Measurements from ENCODE around the gene L3MBTL4. TPM values are rescaled to one million over a fixed set of nuclear protein-coding genes. Genes with fewer than 3 reads are reported as not detected.

L3MBTL4 gene
- total RNA-seq, 1 experiment from 2014 or later: 0.87 TPM

GRCh38 chr18:5918205-5918858, 496.4 kb downstream of the L3MBTL4 start:
- H3K4me1 ChIP-seq (ENCODE audit: control insufficient read depth, insufficient read depth, low read length): no peaks in the 10 kb centered on the region
- H3K4me3 ChIP-seq (ENCODE audit: low read depth in 2 of 2, low read length in 2 of 2): no peak overlapping the region
- no TSS peak for BruUV-seq (replicated peaks)
- ChIA-PET CTCF (no interaction called here), POLR2A (no interaction called here)
- intact Hi-C loops (cut with micrococcal nuclease; ENCODE audit: unreplicated experiment) (no loop called here), in situ Hi-C loops (cut with HindIII; ENCODE audit: low pct_unique_long_range_greater_than_20kb, low sequenced_read_pairs) (no loop called here)
- H3K36me3 ChIP-seq (ENCODE audit: control insufficient read depth, insufficient read depth, low read length): no peaks in the 10 kb centered on the region
- TF ChIP-seq TCF7L2 (IDR thresholded peaks at IDR 0.05; ENCODE audit: low read depth, low read length) (no peak), SIN3A (IDR thresholded peaks at IDR 0.05; ENCODE audit: borderline replicate concordance, insufficient read depth, low read depth, low read length) (no peak), CTCF (IDR thresholded peaks at IDR 0.05) (no peak), POLR2AphosphoS5 (IDR thresholded peaks at IDR 0.05; ENCODE audit: low read depth, low read length) (no peak), REST (IDR thresholded peaks at IDR 0.05; ENCODE audit: insufficient read depth in 1 of 2, low read depth in 2 of 2, low read length in 1 of 2) (no peak)
- no peak overlapping the region for H3K27ac ChIP-seq (ENCODE audit: low read length)
- no peaks in the 10 kb centered on the region for H3K27me3 ChIP-seq (ENCODE audit: control insufficient read depth, insufficient read depth, low read length)
- no peak for ATAC-seq
- no peak for DNase-seq (ENCODE audit: low read depth, low spot score)
- H3K9me3 ChIP-seq (ENCODE audit: control insufficient read depth, insufficient read depth, low read depth, low read length): no peaks in the 10 kb centered on the region

- no peaks in the 10 kb centered on the region for H3K27me3 ChIP-seq (ENCODE audit: control insufficient read depth, insufficient read depth, low read length)
- no peaks in the 10 kb centered on the region for H3K36me3 ChIP-seq (ENCODE audit: control insufficient read depth, insufficient read depth, low read length)
- H3K27ac ChIP-seq (ENCODE audit: low read length): no peak overlapping the region
- ChIA-PET CTCF (no interaction called here), POLR2A (no interaction called here)
- no peak for DNase-seq (ENCODE audit: low read depth, low spot score)
- no peak overlapping the region for H3K4me3 ChIP-seq (ENCODE audit: low read depth in 2 of 2, low read length in 2 of 2)
- BruUV-seq (replicated peaks): no TSS peak
- no peak for ATAC-seq
- TF ChIP-seq REST (IDR thresholded peaks at IDR 0.05; ENCODE audit: insufficient read depth in 1 of 2, low read depth in 2 of 2, low read length in 1 of 2) (no peak), POLR2AphosphoS5 (IDR thresholded peaks at IDR 0.05; ENCODE audit: low read depth, low read length) (no peak)
- no peaks in the 10 kb centered on the region for H3K4me1 ChIP-seq (ENCODE audit: control insufficient read depth, insufficient read depth, low read length)
- in situ Hi-C loops (cut with HindIII; ENCODE audit: low pct_unique_long_range_greater_than_20kb, low sequenced_read_pairs) (no loop called here), intact Hi-C loops (cut with micrococcal nuclease; ENCODE audit: unreplicated experiment) (no loop called here)
- H3K9me3 ChIP-seq (ENCODE audit: control insufficient read depth, insufficient read depth, low read depth, low read length): no peaks in the 10 kb centered on the region
These were observed 499.8 kb downstream of the L3MBTL4 start for GRCh38 chr18:5914951-5915350.

Measured in Panc1 (cell line).